IPS-20b (cell line): ENCODE results near the gene TAS2R50.
"Not testable (repeated sequence)": the region's sequence is repeated elsewhere in the genome, so short reads cannot be mapped to it uniquely, and the experiment has no call there.

Experiments
- H3K27ac ChIP-seq: one replicate; pipeline ENCODE4 v1.5.1; 2013; ENCODE audit warnings: low read length
- H3K27me3 ChIP-seq: 2 replicates; pipeline ENCODE4 v1.6.1; 2013; ENCODE audit warnings: mild to moderate bottlenecking, low read length, inconsistent platforms; ENCODE audit not compliant: insufficient read depth
- H3K36me3 ChIP-seq: 2 replicates; pipeline ENCODE4 v1.6.1; 2013; ENCODE audit warnings: low read depth, mild to moderate bottlenecking, inconsistent platforms, low read length, moderate library complexity; ENCODE audit not compliant: insufficient read depth
- H3K4me1 ChIP-seq: 2 replicates; pipeline ENCODE4 v1.6.1; 2013; ENCODE audit warnings: mild to moderate bottlenecking, control low read depth, inconsistent platforms, low read length, moderate library complexity; ENCODE audit not compliant: insufficient read depth
- H3K4me3 ChIP-seq: 2 replicates; pipeline ENCODE4 v1.5.1; 2013; ENCODE audit warnings: mild to moderate bottlenecking, low read length, inconsistent platforms
- H3K9ac ChIP-seq: 2 replicates; pipeline ENCODE4 v1.6.1; 2013; ENCODE audit warnings: low read depth, mild to moderate bottlenecking, inconsistent platforms, low read length, moderate library complexity
- H3K9me3 ChIP-seq: 2 replicates; pipeline ENCODE4 v1.6.1; 2013; ENCODE audit warnings: mild to moderate bottlenecking, low read depth, low read length, inconsistent platforms; ENCODE audit not compliant: insufficient read depth

The TAS2R50 gene

GRCh38 chr12:10986812-10987211 is at the start of gene TAS2R50:
Gene TAS2R50 (minus strand): TSS chr12:10986912. CDS start chr12:10986860, 52 bp downstream.
- Histone ChIP-seq H3K4me1 (no peaks in the 10 kb centered on the region), H3K9me3 (no peaks in the 10 kb centered on the region), H3K27me3 (no peaks in the 10 kb centered on the region), H3K27ac (no peak within 1 kb of the TSS), H3K4me3 (no peak within 1 kb of the TSS), H3K36me3 (no peaks in the 10 kb centered on the region), H3K9ac (no peak within 1 kb of the TSS)

- not testable (repeated sequence) for H3K27me3 ChIP-seq, H3K4me3 ChIP-seq, H3K9me3 ChIP-seq, H3K9ac ChIP-seq, H3K4me1 ChIP-seq, H3K27ac ChIP-seq, H3K36me3 ChIP-seq
Measured at GRCh38 chr12:11033959-11034358, 47.2 kb upstream of the TAS2R50 start.

- Histone ChIP-seq H3K27me3 (no peaks in the 10 kb centered on the region), H3K4me1 (no peaks in the 10 kb centered on the region), H3K27ac (no peak within 1 kb of the TSS), H3K36me3 (no peaks in the 10 kb centered on the region; the same call in 1 of the 2 replicates), H3K9me3 (no peaks in the 10 kb centered on the region), H3K9ac (no peak within 1 kb of the TSS), H3K4me3 (no peak within 1 kb of the TSS)
Measured at GRCh38 chr12:11031307-11031706, 44.6 kb upstream of the TAS2R50 start, which contains the start of gene TAS2R31. Gene TAS2R31 (minus strand): TSS chr12:11031407. CDS start chr12:11031335, 72 bp downstream.

GRCh38 chr12:11026118-11026517 is 39.4 kb upstream of the TAS2R50 start:
- H3K27ac ChIP-seq, result no peak overlapping the region
- H3K27me3 ChIP-seq, result no peaks in the 10 kb centered on the region
- no peaks in the 10 kb centered on the region for H3K36me3 ChIP-seq
- H3K9ac ChIP-seq, result no peak overlapping the region
- no peak overlapping the region for H3K4me3 ChIP-seq
- no peaks in the 10 kb centered on the region for H3K4me1 ChIP-seq
- no peaks in the 10 kb centered on the region for H3K9me3 ChIP-seq

- H3K9ac ChIP-seq, result no peak overlapping the region
- no peak overlapping the region for H3K27ac ChIP-seq
- no peaks in the 10 kb centered on the region for H3K9me3 ChIP-seq
- H3K4me1 ChIP-seq, result no peaks in the 10 kb centered on the region
- H3K4me3 ChIP-seq, result no peak overlapping the region
- H3K36me3 ChIP-seq, result no peaks in the 10 kb centered on the region
- H3K27me3 ChIP-seq, result no peaks in the 10 kb centered on the region
Measured at GRCh38 chr12:11023387-11023786, 36.7 kb upstream of the TAS2R50 start.

GRCh38 chr12:11022520-11022919 is 35.8 kb upstream of the TAS2R50 start, which contains the start of gene TAS2R19:
Gene TAS2R19 (minus strand): TSS chr12:11022620. CDS start chr12:11022571, 49 bp downstream.
- H3K9ac ChIP-seq, result no peak within 1 kb of the TSS
- no peak within 1 kb of the TSS for H3K4me3 ChIP-seq
- no peaks in the 10 kb centered on the region for H3K4me1 ChIP-seq
- H3K36me3 ChIP-seq, result no peaks in the 10 kb centered on the region
- no peaks in the 10 kb centered on the region for H3K27me3 ChIP-seq
- H3K9me3 ChIP-seq, result no peaks in the 10 kb centered on the region
- no peak within 1 kb of the TSS for H3K27ac ChIP-seq

GRCh38 chr12:11016937-11017336 is 30.2 kb upstream of the TAS2R50 start:
- Histone ChIP-seq H3K9me3 (no peaks in the 10 kb centered on the region), H3K4me3 (no peak overlapping the region)

GRCh38 chr12:11015775-11016430 is 29.2 kb upstream of the TAS2R50 start:
- H3K4me1 ChIP-seq, result peaks cover 8% of the 10 kb centered on the region; the same call in 1 of the 2 replicates
- no peaks in the 10 kb centered on the region for H3K36me3 ChIP-seq
- H3K27me3 ChIP-seq, result no peaks in the 10 kb centered on the region
- H3K4me3 ChIP-seq, result no peak overlapping the region
- H3K9ac ChIP-seq, result no peak overlapping the region
- no peak overlapping the region for H3K27ac ChIP-seq
- H3K9me3 ChIP-seq, result no peaks in the 10 kb centered on the region

More at GRCh38 chr12:11016937-11017336, 30.2 kb upstream of the TAS2R50 start:
- Histone ChIP-seq H3K27me3 (no peaks in the 10 kb centered on the region), H3K9ac (no peak overlapping the region), H3K27ac (no peak overlapping the region), H3K36me3 (no peaks in the 10 kb centered on the region), H3K4me1 (peaks cover 8% of the 10 kb centered on the region; the same call in 1 of the 2 replicates)

- Histone ChIP-seq H3K4me3 (no peak overlapping the region), H3K27ac (no peak overlapping the region), H3K27me3 (no peaks in the 10 kb centered on the region), H3K4me1 (peaks cover 8% of the 10 kb centered on the region; the same call in 1 of the 2 replicates), H3K9ac (no peak overlapping the region), H3K36me3 (no peaks in the 10 kb centered on the region), H3K9me3 (no peaks in the 10 kb centered on the region)
Measured at GRCh38 chr12:11014234-11014633, 27.5 kb upstream of the TAS2R50 start.

GRCh38 chr12:11007608-11008007 is 20.9 kb upstream of the TAS2R50 start:
- Histone ChIP-seq H3K27me3 (no peaks in the 10 kb centered on the region), H3K27ac (no peak overlapping the region), H3K36me3 (no peaks in the 10 kb centered on the region), H3K4me1 (no peaks in the 10 kb centered on the region), H3K4me3 (no peak overlapping the region), H3K9ac (no peak overlapping the region), H3K9me3 (no peaks in the 10 kb centered on the region)

- Histone ChIP-seq H3K9ac (no peak within 1 kb of the TSS), H3K4me3 (no peak within 1 kb of the TSS), H3K27me3 (no peaks in the 10 kb centered on the region), H3K4me1 (no peaks in the 10 kb centered on the region), H3K36me3 (no peaks in the 10 kb centered on the region), H3K27ac (no peak within 1 kb of the TSS), H3K9me3 (no peaks in the 10 kb centered on the region; the same call in 1 of the 2 replicates)
Measured at GRCh38 chr12:10998204-10998603, 11.5 kb upstream of the TAS2R50 start, which contains the start of gene TAS2R20. Gene TAS2R20 (minus strand): TSS chr12:10998304. CDS start chr12:10997875, 429 bp downstream.

GRCh38 chr12:10994307-10994706 is 7.6 kb upstream of the TAS2R50 start:
- Histone ChIP-seq H3K36me3 (no peaks in the 10 kb centered on the region), H3K27me3 (no peaks in the 10 kb centered on the region)

More at GRCh38 chr12:10994307-10994706, 7.6 kb upstream of the TAS2R50 start:
- Histone ChIP-seq H3K9me3 (no peaks in the 10 kb centered on the region), H3K9ac (no peak overlapping the region), H3K27ac (no peak overlapping the region), H3K4me1 (no peaks in the 10 kb centered on the region), H3K4me3 (no peak overlapping the region)
